HEK293 (cell line): Measurements from ENCODE around the gene LRRC8D.

Experiments
- ZNF121 ChIP-seq: fragments of 450-650 bp; formaldehyde crosslinking; IDR thresholded peaks from 2 replicates; pipeline ENCODE4 v1.5.1; 2016; ENCODE audit warnings: missing biosample characterization, missing genetic modification characterization
- TF ChIP-seq, protein P1 (sequence below): fragments of 450-650 bp; formaldehyde crosslinking; IDR thresholded peaks from 2 replicates; pipeline ENCODE4 v1.5.1; 2016; ENCODE audit warnings: missing biosample characterization, missing genetic modification characterization
- TF ChIP-seq, protein P2 (sequence below): fragments of 450-650 bp; formaldehyde crosslinking; IDR thresholded peaks from 2 replicates; pipeline ENCODE4 v1.5.1; 2016; ENCODE audit warnings: missing biosample characterization, missing genetic modification characterization
- TF ChIP-seq, protein P3 (sequence below): fragments of 450-650 bp; formaldehyde crosslinking; IDR thresholded peaks from 2 replicates; pipeline ENCODE4 v1.5.1; 2016; ENCODE audit warnings: missing biosample characterization, missing genetic modification characterization

DNA sequence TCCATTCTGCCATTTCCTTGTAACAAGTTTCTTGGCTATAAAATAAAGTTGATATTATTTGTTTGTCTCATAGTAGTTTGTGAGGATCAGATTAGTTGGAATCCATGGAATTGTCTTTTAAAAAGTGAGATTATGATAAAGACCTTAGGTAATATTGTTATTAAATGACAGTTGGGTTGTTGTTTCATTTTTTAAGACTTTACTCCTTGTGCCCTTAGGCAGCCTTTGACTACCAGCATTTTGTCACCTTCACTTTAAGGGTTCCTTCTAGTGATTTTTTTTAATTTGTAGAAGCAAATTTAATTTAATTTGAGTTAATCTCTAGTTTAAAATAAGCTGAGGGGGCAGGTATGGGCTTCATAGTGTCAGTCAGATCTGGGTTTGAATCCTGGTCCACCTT lies 89.4 kb downstream of the LRRC8D start:
- TF ChIP-seq, protein P1, sequence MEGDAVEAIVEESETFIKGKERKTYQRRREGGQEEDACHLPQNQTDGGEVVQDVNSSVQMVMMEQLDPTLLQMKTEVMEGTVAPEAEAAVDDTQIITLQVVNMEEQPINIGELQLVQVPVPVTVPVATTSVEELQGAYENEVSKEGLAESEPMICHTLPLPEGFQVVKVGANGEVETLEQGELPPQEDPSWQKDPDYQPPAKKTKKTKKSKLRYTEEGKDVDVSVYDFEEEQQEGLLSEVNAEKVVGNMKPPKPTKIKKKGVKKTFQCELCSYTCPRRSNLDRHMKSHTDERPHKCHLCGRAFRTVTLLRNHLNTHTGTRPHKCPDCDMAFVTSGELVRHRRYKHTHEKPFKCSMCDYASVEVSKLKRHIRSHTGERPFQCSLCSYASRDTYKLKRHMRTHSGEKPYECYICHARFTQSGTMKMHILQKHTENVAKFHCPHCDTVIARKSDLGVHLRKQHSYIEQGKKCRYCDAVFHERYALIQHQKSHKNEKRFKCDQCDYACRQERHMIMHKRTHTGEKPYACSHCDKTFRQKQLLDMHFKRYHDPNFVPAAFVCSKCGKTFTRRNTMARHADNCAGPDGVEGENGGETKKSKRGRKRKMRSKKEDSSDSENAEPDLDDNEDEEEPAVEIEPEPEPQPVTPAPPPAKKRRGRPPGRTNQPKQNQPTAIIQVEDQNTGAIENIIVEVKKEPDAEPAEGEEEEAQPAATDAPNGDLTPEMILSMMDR (tag by site-specific recombination), result no peak
- TF ChIP-seq, protein P2, sequence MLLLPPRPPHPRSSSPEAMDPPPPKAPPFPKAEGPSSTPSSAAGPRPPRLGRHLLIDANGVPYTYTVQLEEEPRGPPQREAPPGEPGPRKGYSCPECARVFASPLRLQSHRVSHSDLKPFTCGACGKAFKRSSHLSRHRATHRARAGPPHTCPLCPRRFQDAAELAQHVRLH (tag by site-specific recombination), result no peak
- TF ChIP-seq, protein P3, sequence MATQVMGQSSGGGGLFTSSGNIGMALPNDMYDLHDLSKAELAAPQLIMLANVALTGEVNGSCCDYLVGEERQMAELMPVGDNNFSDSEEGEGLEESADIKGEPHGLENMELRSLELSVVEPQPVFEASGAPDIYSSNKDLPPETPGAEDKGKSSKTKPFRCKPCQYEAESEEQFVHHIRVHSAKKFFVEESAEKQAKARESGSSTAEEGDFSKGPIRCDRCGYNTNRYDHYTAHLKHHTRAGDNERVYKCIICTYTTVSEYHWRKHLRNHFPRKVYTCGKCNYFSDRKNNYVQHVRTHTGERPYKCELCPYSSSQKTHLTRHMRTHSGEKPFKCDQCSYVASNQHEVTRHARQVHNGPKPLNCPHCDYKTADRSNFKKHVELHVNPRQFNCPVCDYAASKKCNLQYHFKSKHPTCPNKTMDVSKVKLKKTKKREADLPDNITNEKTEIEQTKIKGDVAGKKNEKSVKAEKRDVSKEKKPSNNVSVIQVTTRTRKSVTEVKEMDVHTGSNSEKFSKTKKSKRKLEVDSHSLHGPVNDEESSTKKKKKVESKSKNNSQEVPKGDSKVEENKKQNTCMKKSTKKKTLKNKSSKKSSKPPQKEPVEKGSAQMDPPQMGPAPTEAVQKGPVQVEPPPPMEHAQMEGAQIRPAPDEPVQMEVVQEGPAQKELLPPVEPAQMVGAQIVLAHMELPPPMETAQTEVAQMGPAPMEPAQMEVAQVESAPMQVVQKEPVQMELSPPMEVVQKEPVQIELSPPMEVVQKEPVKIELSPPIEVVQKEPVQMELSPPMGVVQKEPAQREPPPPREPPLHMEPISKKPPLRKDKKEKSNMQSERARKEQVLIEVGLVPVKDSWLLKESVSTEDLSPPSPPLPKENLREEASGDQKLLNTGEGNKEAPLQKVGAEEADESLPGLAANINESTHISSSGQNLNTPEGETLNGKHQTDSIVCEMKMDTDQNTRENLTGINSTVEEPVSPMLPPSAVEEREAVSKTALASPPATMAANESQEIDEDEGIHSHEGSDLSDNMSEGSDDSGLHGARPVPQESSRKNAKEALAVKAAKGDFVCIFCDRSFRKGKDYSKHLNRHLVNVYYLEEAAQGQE (tag by site-specific recombination), result no peak
- no peak for TF ChIP-seq ZNF121
